K562 (cell line): ENCODE results near the gene C1QTNF5. TPM values are rescaled to one million over a fixed set of nuclear protein-coding genes. Genes with fewer than 3 reads are reported as not detected.

Experiments
- CEBPG ChIP-seq, 3 experiments: fragments of 200-800 bp in 1 of 3; sonication (Bioruptor generic) in 1 of 3; sonication (generic) in 1 of 3; formaldehyde crosslinking in 1 of 3; IDR thresholded peaks in 2 of 3; conservative IDR thresholded peaks in 1 of 3; 2 replicates each; pipeline versions ENCODE4 v1.6.1 to v1.8.0; 2016 to 2022; ENCODE audit warnings: missing compliant biosample characterization in 2 of 3, missing genetic modification characterization in 2 of 3, mild to moderate bottlenecking in 1 of 3, missing genetic modification reagents in 1 of 3
- COPS2 ChIP-seq: fragments of 450-650 bp; conservative IDR thresholded peaks from 2 replicates; pipeline ENCODE4 v1.6.1; 2016; ENCODE audit warnings: mild to moderate bottlenecking, moderate library complexity
- ETV6 ChIP-seq, 3 experiments: fragments of 150-350 bp in 1 of 3; sonication (generic) in 1 of 3; formaldehyde crosslinking in 1 of 3; IDR thresholded peaks; 2 replicates each; pipeline versions ENCODE4 v1.6.1 to v1.8.0; 2014 to 2022; ENCODE audit warnings: borderline replicate concordance in 2 of 3, low read depth in 2 of 3, antibody characterized with exemption in 1 of 3, low read length in 1 of 3, mild to moderate bottlenecking in 1 of 3, missing genetic modification reagents in 1 of 3
- HIVEP1 ChIP-seq: fragments of 250-450 bp; sonication (Bioruptor Pico); IDR thresholded peaks from 2 replicates; pipeline ENCODE4 v1.4.0; 2020; ENCODE audit warnings: mild to moderate bottlenecking
- LARP7 ChIP-seq: fragments of 450-650 bp; IDR thresholded peaks from 2 replicates; pipeline ENCODE4 v1.6.1; 2016
- MAFF ChIP-seq: IDR thresholded peaks from 2 replicates; pipeline ENCODE4 v1.6.1; 2012; ENCODE audit warnings: low read length, improper control_type of control experiment
- MXI1 ChIP-seq: IDR thresholded peaks from 2 replicates; pipeline ENCODE4 v1.6.1; 2011; ENCODE audit warnings: low read depth, mild to moderate bottlenecking, improper control_type of control experiment, low read length
- NONO ChIP-seq, 2 experiments: fragments of 200-400 bp in 1 of 2; fragments of 450-650 bp in 1 of 2; formaldehyde crosslinking in 1 of 2; IDR thresholded peaks; 2 replicates each; pipeline ENCODE4 v1.6.1; 2017; ENCODE audit warnings: low read depth in 2 of 2, mild to moderate bottlenecking in 2 of 2, moderate library complexity in 2 of 2, low read length in 1 of 2
- POLR2AphosphoS5 ChIP-seq: IDR thresholded peaks from 2 replicates; pipeline ENCODE4 v1.6.1; 2011; ENCODE audit warnings: mild to moderate bottlenecking, low read depth, low read length, moderate library complexity; ENCODE audit not compliant: control insufficient read depth, insufficient read depth
- POLR3G ChIP-seq: IDR thresholded peaks from 2 replicates; pipeline ENCODE4 v1.6.1; 2011; ENCODE audit not compliant: insufficient read length, insufficient replicate concordance; ENCODE audit errors: extremely low read depth
- SNRNP70 ChIP-seq: fragments of 200-400 bp; formaldehyde crosslinking; optimal IDR thresholded peaks from 2 replicates; pipeline ENCODE3; 2017; ENCODE audit warnings: low read depth, low read length
- SP2 ChIP-seq: IDR thresholded peaks from 2 replicates; pipeline ENCODE4 v1.6.1; 2011; ENCODE audit warnings: mild to moderate bottlenecking, low read depth, low read length, moderate library complexity; ENCODE audit not compliant: poor library complexity, severe bottlenecking; ENCODE audit errors: extremely low read depth
- TCF7 ChIP-seq: sonication (generic); IDR thresholded peaks from 2 replicates; pipeline ENCODE4 v1.6.1; 2016; ENCODE audit warnings: antibody characterized with exemption, borderline replicate concordance
- U2AF1 ChIP-seq: fragments of 200-400 bp; formaldehyde crosslinking; optimal IDR thresholded peaks from 2 replicates; pipeline ENCODE3; 2017; ENCODE audit warnings: mild to moderate bottlenecking, low read depth, low read length, moderate library complexity
- XRCC4 ChIP-seq: IDR thresholded peaks from one replicate; pipeline ENCODE4 v1.6.1; 2011; ENCODE audit not compliant: insufficient read depth, insufficient read length; ENCODE audit errors: extremely low read depth
- ZBTB11 ChIP-seq, 3 experiments: fragments of 200-800 bp in 1 of 3; fragments of 250-450 bp in 1 of 3; fragments of 450-650 bp in 1 of 3; sonication (Bioruptor Pico) in 1 of 3; sonication (Bioruptor generic) in 1 of 3; formaldehyde crosslinking in 1 of 3; IDR thresholded peaks; 2 replicates each; pipeline versions ENCODE4 v1.6.1 to v1.8.0; 2016 to 2022; ENCODE audit warnings: mild to moderate bottlenecking in 2 of 3, missing genetic modification characterization in 2 of 3, missing compliant biosample characterization in 1 of 3, moderate library complexity in 1 of 3
- ZBTB7A ChIP-seq: IDR thresholded peaks from 2 replicates; pipeline ENCODE4 v1.6.1; 2011; ENCODE audit warnings: low read depth, mild to moderate bottlenecking, low read length, moderate library complexity, borderline replicate concordance; ENCODE audit not compliant: control insufficient read depth
- ZNF79 ChIP-seq: fragments of 250-450 bp; sonication (Bioruptor Pico); IDR thresholded peaks from 2 replicates; pipeline ENCODE4 v1.4.0; 2020; ENCODE audit warnings: low read depth, mild to moderate bottlenecking, moderate library complexity
- ZSCAN29 ChIP-seq: fragments of 450-650 bp; IDR thresholded peaks from 2 replicates; pipeline ENCODE4 v1.6.1; 2017
- polyA plus RNA-seq, 8 experiments: library from polyadenylated mRNA; depleted of rRNA in 4 of 8; stranded (reverse) in 5 of 8; unstranded in 3 of 8; fragments of >200 nt; fragmentation: Nextera tagmentation in 2 of 8; fragmentation: Illumina TruSeq in 1 of 8; extraction: Ambion mirVana in 2 of 8; extraction: Trizol in 1 of 8; gene quantifications; 2 replicates each; pipeline versions ENCODE4 v1.2.1 to v1.2.3, GENCODE V29; 2011 to 2014; ENCODE audit warnings: inconsistent platforms in 1 of 8, missing spikeins in 1 of 8
- total RNA-seq, 7 experiments: library from RNA; depleted of rRNA in 6 of 7; stranded (reverse); fragments of >200 nt in 6 of 7; fragmentation: Illumina TruSeq in 2 of 7; extraction: Trizol in 2 of 7; gene quantifications; 2 replicates each; pipeline versions ENCODE4 v1.2.1 to v1.2.3, GENCODE V29; 2011 to 2021; ENCODE audit warnings: low replicate concordance in 1 of 7
- TF ChIP-seq, protein P1 (sequence below), 2 experiments: fragments of 450-650 bp; IDR thresholded peaks; 2 replicates each; pipeline ENCODE4 v1.6.1; 2016

Gene C1QTNF5
- total and polyA plus RNA-seq, 9 of the 15 experiments (the other 6 are each of a cell fraction or from before 2014, with no cell fraction given): 0.07 to 0.76 (median 0.24) TPM; not detected in 1

DNA sequence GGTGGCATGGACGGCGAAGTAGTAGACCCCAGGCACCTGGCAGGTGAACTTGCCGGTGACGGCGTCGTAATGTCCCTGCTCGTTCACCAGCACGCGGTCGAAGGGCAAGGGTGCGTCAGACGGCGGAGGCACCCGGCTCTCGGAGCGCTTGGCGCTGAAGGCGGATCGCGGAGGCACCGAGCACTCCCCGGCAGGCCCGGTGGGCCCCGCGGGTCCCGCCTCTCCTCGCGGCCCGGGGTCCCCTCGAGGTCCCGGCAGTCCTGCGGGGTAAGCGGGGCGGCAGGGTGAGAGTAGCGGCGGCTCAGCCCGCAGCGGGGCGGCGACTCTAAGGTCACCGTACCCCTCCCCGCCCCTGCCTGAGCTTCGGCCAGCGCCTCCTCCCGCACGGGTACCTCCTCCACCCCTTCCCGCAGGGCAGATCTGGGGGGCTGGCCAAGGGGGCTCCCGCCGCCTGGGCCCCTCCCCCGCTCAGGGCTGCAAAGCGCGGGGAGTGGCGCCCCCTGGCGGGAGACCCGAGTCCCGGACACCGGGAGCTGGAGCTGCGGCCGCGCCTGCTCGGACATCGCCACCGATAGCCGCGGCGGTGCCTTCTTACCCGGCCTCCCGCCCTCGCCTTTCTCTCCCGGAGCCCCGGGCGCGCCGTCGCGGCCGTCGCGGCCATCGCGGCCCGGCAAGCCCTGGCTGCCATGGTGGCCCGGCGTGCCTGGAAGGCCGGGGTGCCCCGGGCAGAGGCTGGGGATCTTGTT lies 921 bp downstream of the C1QTNF5 start (continued):
- TF ChIP-seq ZSCAN29 (no peak), ZBTB11 (CRISPR knock-in tag; IDR thresholded peaks at IDR 0.05) (0 out of 6 replicates have a peak, but pooled peaks of 1 of the 3 experiments have one; percentile 32), TCF7 (no peak), SNRNP70 (no peak), ZNF79 (CRISPR knock-in tag) (no peak), HIVEP1 (CRISPR knock-in tag) (no peak), POLR2AphosphoS5 (no peak), COPS2 (no peak), ETV6 (IDR thresholded peaks at IDR 0.05; ENCODE audit: borderline replicate concordance in 1 of 2, low read depth in 2 of 2, low read length in 1 of 2) (no peak), ETV6 (CRISPR knock-in tag; IDR thresholded peaks at IDR 0.05; ENCODE audit: borderline replicate concordance) (no peak), MXI1 (no peak), POLR3G (no peak), U2AF1 (peak; percentile 89), MAFF (no peak), LARP7 (no peak), CEBPG (CRISPR knock-in tag; IDR thresholded peaks at IDR 0.05) (no peak), CEBPG (tag; conservative IDR thresholded peaks at IDR 0.05 in 1 of 2, IDR thresholded peaks at IDR 0.05 in 1 of 2) (no peak), SP2 (no peak), XRCC4 (no peak), NONO (IDR thresholded peaks at IDR 0.05; ENCODE audit: low read depth in 2 of 2, low read length in 1 of 2) (peak in 1 of 2 experiments; percentile 74; a peak in 3 of 4 replicates), ZBTB7A (peak; percentile 99)
- TF ChIP-seq, protein P1, sequence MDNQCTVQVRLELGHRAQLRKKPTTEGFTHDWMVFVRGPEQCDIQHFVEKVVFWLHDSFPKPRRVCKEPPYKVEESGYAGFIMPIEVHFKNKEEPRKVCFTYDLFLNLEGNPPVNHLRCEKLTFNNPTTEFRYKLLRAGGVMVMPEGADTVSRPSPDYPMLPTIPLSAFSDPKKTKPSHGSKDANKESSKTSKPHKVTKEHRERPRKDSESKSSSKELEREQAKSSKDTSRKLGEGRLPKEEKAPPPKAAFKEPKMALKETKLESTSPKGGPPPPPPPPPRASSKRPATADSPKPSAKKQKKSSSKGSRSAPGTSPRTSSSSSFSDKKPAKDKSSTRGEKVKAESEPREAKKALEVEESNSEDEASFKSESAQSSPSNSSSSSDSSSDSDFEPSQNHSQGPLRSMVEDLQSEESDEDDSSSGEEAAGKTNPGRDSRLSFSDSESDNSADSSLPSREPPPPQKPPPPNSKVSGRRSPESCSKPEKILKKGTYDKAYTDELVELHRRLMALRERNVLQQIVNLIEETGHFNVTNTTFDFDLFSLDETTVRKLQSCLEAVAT (IDR thresholded peaks at IDR 0.05): 0 out of 4 replicates have a peak, but pooled peaks of 1 of the 2 experiments have one; percentile 26
